ENCODE results near the gene RSPH1.

The RSPH1 gene

DNA sequence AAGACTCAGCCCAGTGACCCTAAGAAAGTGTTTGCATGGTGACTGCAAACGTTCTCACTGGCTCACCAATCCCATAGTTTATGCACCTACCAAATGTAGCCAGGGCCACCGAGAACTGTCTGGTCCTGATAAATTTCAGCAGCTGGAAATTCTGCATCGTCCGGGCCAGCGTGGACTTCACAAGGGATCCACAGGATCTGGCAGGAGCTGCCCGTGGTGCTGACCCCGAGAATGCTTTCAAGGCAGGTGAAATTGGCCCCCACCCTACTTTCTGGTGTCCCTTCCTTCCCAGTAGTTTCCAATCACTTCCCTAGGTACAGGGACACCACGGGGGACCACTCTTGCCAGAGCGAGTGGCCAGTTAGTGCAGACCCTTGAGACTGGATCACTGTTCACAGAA, 66.2 kb downstream of the RSPH1 start:
- DNase-seq (ENCODE audit: low read depth in 2 of 2), result no peak

GRCh38 chr21:42429021-42429420, 67.0 kb downstream of the RSPH1 start:
- DNase-seq (ENCODE audit: low read depth in 2 of 2), result no peak

DNA sequence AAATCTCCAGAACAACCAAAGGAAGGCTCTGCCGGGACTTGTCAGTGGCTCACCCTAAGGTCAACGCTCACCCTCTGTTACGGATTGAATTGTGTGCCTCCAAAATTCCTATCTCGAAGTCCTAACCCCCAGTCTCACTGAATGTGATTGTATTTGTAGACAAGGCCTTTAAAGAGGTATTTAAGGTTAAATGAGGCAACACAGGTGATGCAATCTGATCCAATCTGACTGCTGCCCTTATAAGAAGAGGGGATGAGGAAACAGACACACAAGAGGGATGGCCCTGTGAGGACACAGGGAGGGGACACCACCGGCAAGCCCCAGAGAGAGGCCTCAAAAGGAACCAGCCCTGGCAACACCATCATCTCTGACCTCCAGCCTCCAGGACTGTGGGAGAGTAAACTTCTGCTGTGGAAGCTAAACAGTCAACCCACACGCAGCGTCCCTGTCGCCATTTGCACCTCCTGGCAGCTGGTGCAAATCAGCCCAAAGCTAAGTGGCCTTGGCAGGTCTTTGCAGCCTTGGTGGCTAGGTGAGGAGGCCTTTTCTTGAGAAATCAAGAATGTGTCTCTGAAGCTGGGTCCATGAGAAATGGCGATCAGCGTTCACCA, 68.1 kb downstream of the RSPH1 start:
- no peak for DNase-seq (ENCODE audit: low read depth in 2 of 2)

GRCh38 chr21:42426876-42427480, 69.0 kb downstream of the RSPH1 start:
- no peak for DNase-seq (ENCODE audit: low read depth in 2 of 2)

- no peak for DNase-seq (ENCODE audit: low read depth in 2 of 2)
Measured at GRCh38 chr21:42426424-42426823, 69.6 kb downstream of the RSPH1 start.

- DNase-seq (ENCODE audit: low read depth in 2 of 2), result no peak
Measured at GRCh38 chr21:42425591-42425990, 70.4 kb downstream of the RSPH1 start.

- peak; percentile 57 to 60 for DNase-seq (ENCODE audit: low read depth in 2 of 2)
Measured at GRCh38 chr21:42424914-42425541, 71.0 kb downstream of the RSPH1 start.

GRCh38 chr21:42423685-42424084, 72.3 kb downstream of the RSPH1 start:
- DNase-seq (ENCODE audit: low read depth in 2 of 2), result no peak

GRCh38 chr21:42423197-42423675, 72.8 kb downstream of the RSPH1 start:
- no peak for DNase-seq (ENCODE audit: low read depth in 2 of 2)
